ENCODE measurements around the gene SVOP. TPM values are rescaled to one million over a fixed set of nuclear protein-coding genes. Genes with fewer than 3 reads are reported as not detected.

SVOP gene
- total RNA-seq, 2 donors from 2014 or later: not detected

DNA sequence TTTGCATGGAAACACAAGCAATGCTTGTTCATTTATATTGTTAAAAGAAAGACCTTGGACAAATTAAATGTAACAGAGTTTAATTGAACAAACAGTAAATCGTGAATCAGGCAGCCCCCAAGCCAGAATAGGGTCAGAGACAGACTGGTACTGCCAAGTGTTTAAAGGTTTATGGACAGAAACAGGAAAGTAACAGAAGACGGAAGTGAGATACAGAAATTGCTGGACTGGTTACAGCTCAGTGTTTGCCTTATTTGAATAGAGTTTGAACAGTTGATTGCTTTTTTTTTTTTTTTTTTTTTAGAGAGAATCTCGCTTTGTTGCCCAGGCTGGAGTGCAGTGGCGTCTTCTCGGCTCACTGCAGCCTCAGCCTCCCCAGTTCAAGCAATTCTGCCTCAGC is 90.7 kb downstream of the SVOP start:
- Mint-ChIP-seq H3K27me3 (ENCODE audit: insufficient read depth) (no peaks in the 10 kb centered on the region), H3K9me3 (peaks cover 11% of the 10 kb centered on the region), H3K4me1 (no peaks in the 10 kb centered on the region), H3K36me3 (ENCODE audit: low read depth) (no peaks in the 10 kb centered on the region), H3K27ac (no peak overlapping the region), H3K4me3 (no peak overlapping the region)
- no peaks in the 10 kb centered on the region for H3K9me3 ChIP-seq (ENCODE audit: control insufficient read depth, low read length)
- 93 to 98% methylated on average over 3 to 5 of the region's 5 CpGs for WGBS, 2 experiments (ENCODE audit: insufficient coverage in 1 of 2, insufficient read length in 1 of 2)
- H3K27me3 ChIP-seq (ENCODE audit: control insufficient read depth, insufficient read depth, low read length, poor library complexity, severe bottlenecking): no peaks in the 10 kb centered on the region
- no peak overlapping the region for H3K4me3 ChIP-seq (ENCODE audit: low read length)
- H3K36me3 ChIP-seq (ENCODE audit: control insufficient read depth, insufficient read depth, low read length): no peaks in the 10 kb centered on the region
- H3K27ac ChIP-seq (ENCODE audit: low read depth, low read length): no peak overlapping the region
- TF ChIP-seq, protein P1, sequence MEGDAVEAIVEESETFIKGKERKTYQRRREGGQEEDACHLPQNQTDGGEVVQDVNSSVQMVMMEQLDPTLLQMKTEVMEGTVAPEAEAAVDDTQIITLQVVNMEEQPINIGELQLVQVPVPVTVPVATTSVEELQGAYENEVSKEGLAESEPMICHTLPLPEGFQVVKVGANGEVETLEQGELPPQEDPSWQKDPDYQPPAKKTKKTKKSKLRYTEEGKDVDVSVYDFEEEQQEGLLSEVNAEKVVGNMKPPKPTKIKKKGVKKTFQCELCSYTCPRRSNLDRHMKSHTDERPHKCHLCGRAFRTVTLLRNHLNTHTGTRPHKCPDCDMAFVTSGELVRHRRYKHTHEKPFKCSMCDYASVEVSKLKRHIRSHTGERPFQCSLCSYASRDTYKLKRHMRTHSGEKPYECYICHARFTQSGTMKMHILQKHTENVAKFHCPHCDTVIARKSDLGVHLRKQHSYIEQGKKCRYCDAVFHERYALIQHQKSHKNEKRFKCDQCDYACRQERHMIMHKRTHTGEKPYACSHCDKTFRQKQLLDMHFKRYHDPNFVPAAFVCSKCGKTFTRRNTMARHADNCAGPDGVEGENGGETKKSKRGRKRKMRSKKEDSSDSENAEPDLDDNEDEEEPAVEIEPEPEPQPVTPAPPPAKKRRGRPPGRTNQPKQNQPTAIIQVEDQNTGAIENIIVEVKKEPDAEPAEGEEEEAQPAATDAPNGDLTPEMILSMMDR (conservative IDR thresholded peaks at IDR 0.05): no peak
- no peak for DNase-seq
- no peaks in the 10 kb centered on the region for H3K4me1 ChIP-seq (ENCODE audit: control insufficient read depth, insufficient read depth, low read length)
- H3K9ac ChIP-seq (ENCODE audit: extremely low read depth, low read length, poor library complexity, severe bottlenecking): no peak overlapping the region

GRCh38 chr12:108928695-108929094 is 92.2 kb downstream of the SVOP start:
- Mint-ChIP-seq H3K27me3 (ENCODE audit: insufficient read depth) (peaks cover 3% of the 10 kb centered on the region), H3K4me1 (no peaks in the 10 kb centered on the region), H3K36me3 (ENCODE audit: low read depth) (no peaks in the 10 kb centered on the region), H3K27ac (no peak overlapping the region), H3K9me3 (peaks cover 11% of the 10 kb centered on the region), H3K4me3 (no peak overlapping the region)
- H3K36me3 ChIP-seq (ENCODE audit: control insufficient read depth, insufficient read depth, low read length): no peaks in the 10 kb centered on the region
- peaks cover 2% of the 10 kb centered on the region for H3K27me3 ChIP-seq (ENCODE audit: control insufficient read depth, insufficient read depth, low read length, poor library complexity, severe bottlenecking)
- 94 to 95% methylated on average over 8 of the region's 8 CpGs for WGBS, 2 experiments (ENCODE audit: insufficient coverage in 1 of 2, insufficient read length in 1 of 2)
- no peak overlapping the region for H3K27ac ChIP-seq (ENCODE audit: low read depth, low read length)
- no peaks in the 10 kb centered on the region for H3K4me1 ChIP-seq (ENCODE audit: control insufficient read depth, insufficient read depth, low read length)
- H3K4me3 ChIP-seq (ENCODE audit: low read length): no peak overlapping the region
- H3K9ac ChIP-seq (ENCODE audit: extremely low read depth, low read length, poor library complexity, severe bottlenecking): no peak overlapping the region
- no peaks in the 10 kb centered on the region for H3K9me3 ChIP-seq (ENCODE audit: control insufficient read depth, low read length)
- TF ChIP-seq, protein P1 (conservative IDR thresholded peaks at IDR 0.05): no peak
- DNase-seq: no peak

GRCh38 chr12:108922918-108923317 is 98.0 kb downstream of the SVOP start:
- Mint-ChIP-seq H3K9me3 (peaks cover 15% of the 10 kb centered on the region), H3K4me1 (peaks cover 5% of the 10 kb centered on the region), H3K27me3 (ENCODE audit: insufficient read depth) (peaks cover 11% of the 10 kb centered on the region), H3K36me3 (ENCODE audit: low read depth) (no peaks in the 10 kb centered on the region), H3K27ac (no peak overlapping the region), H3K4me3 (no peak overlapping the region)
- Histone ChIP-seq H3K4me1 (ENCODE audit: control insufficient read depth, insufficient read depth, low read length) (no peaks in the 10 kb centered on the region), H3K36me3 (ENCODE audit: control insufficient read depth, insufficient read depth, low read length) (no peaks in the 10 kb centered on the region), H3K27ac (ENCODE audit: low read depth, low read length) (no peak overlapping the region), H3K4me3 (ENCODE audit: low read length) (no peak overlapping the region), H3K27me3 (ENCODE audit: control insufficient read depth, insufficient read depth, low read length, poor library complexity, severe bottlenecking) (peaks cover 23% of the 10 kb centered on the region), H3K9me3 (ENCODE audit: control insufficient read depth, low read length) (no peaks in the 10 kb centered on the region), H3K9ac (ENCODE audit: extremely low read depth, low read length, poor library complexity, severe bottlenecking) (no peak overlapping the region)
- WGBS, 2 experiments (ENCODE audit: insufficient coverage in 1 of 2, insufficient read length in 1 of 2): 89 to 92% methylated on average over 3 of the region's 3 CpGs
- TF ChIP-seq, protein P1 (conservative IDR thresholded peaks at IDR 0.05): no peak
- DNase-seq: no peak
